A673 (cell line): Measurements from ENCODE around the gene TLE3. TPM values are rescaled to one million over a fixed set of nuclear protein-coding genes. Genes with fewer than 3 reads are reported as not detected.

Experiments used
- BruUV-seq: library from RNA; stranded (reverse); fragments of 400-500 nt; replicated peaks from 2 replicates; lab custom pipeline; 2021; lab: Mats Ljungman, UMichigan
- CTCF ChIA-PET: fragments of 300-600 bp; sonication (Branson Sonifier 250); formaldehyde crosslinking; loops from one replicate; lab custom pipeline; 2022; ENCODE audit warnings: antibody characterized with exemption; lab: Charles Lee
- POLR2A ChIA-PET: fragments of 300-600 bp; sonication (Branson Sonifier 250); formaldehyde crosslinking; loops from one replicate; lab custom pipeline; 2022; ENCODE audit warnings: antibody characterized with exemption; ENCODE audit not compliant: low non-redundant PET; lab: Charles Lee
- DNase-seq: peaks from one replicate; pipeline ENCODE4 v3.0.0-alpha.2; 2015; ENCODE audit warnings: low spot score
- H3K27ac ChIP-seq: fragments of 200-600 bp; sonication (generic); 2 replicates; pipeline ENCODE4 v1.5.1; 2016; ENCODE audit warnings: mixed run types, low read depth, mild to moderate bottlenecking, mixed read lengths, antibody characterized with exemption, low read length; ENCODE audit not compliant: poor library complexity, severe bottlenecking
- H3K27me3 ChIP-seq: fragments of 200-600 bp; sonication (generic); replicated peaks from 2 replicates; pipeline ENCODE4 v1.6.1; 2017; ENCODE audit warnings: mixed run types, low read depth, mild to moderate bottlenecking, mixed read lengths, antibody characterized with exemption, low read length; ENCODE audit not compliant: insufficient read depth, poor library complexity
- H3K36me3 ChIP-seq: fragments of 200-600 bp; sonication (generic); 2 replicates; pipeline ENCODE4 v1.6.1; 2016; ENCODE audit warnings: mixed run types, mild to moderate bottlenecking, mixed read lengths, antibody characterized with exemption, low read length; ENCODE audit not compliant: insufficient read depth, poor library complexity, severe bottlenecking
- H3K4me1 ChIP-seq: fragments of 200-600 bp; sonication (generic); 2 replicates; pipeline ENCODE4 v1.6.1; 2017; ENCODE audit warnings: mixed run types, mild to moderate bottlenecking, mixed read lengths, antibody characterized with exemption, low read length; ENCODE audit not compliant: insufficient read depth, poor library complexity, severe bottlenecking
- H3K4me3 ChIP-seq: fragments of 200-600 bp; sonication (generic); 2 replicates; pipeline ENCODE4 v1.5.1; 2016; ENCODE audit warnings: low read depth, mixed run types, mild to moderate bottlenecking, mixed read lengths, low read length; ENCODE audit not compliant: poor library complexity, severe bottlenecking
- H3K9me3 ChIP-seq: fragments of 200-600 bp; sonication (generic); 2 replicates; pipeline ENCODE4 v1.6.1; 2016; ENCODE audit warnings: mixed run types, low read depth, mild to moderate bottlenecking, mixed read lengths, antibody characterized with exemption, low read length; ENCODE audit not compliant: poor library complexity, severe bottlenecking
- CTCF ChIP-seq: fragments of 300-800, 200-600 bp; sonication (generic); conservative IDR thresholded peaks from 2 replicates; pipeline ENCODE4 v1.5.1; 2017; ENCODE audit warnings: low read depth, mild to moderate bottlenecking, antibody characterized with exemption, low read length, moderate library complexity, mixed read lengths
- EZH2 ChIP-seq: fragments of 200-600 bp; sonication (generic); IDR thresholded peaks from 2 replicates; pipeline ENCODE4 v1.6.1; 2017; ENCODE audit warnings: borderline replicate concordance, low read depth, mild to moderate bottlenecking, mixed read lengths, antibody characterized with exemption, low read length; ENCODE audit not compliant: poor library complexity, severe bottlenecking
- intact Hi-C: fragments of 100-400 bp; cut with micrococcal nuclease; formaldehyde crosslinking; loops from one replicate; pipeline ENCODE4 v1.10.0; 2022; ENCODE audit not compliant: unreplicated experiment
- total RNA-seq: library from RNA; stranded (reverse); gene quantifications from 2 replicates; pipeline ENCODE4 v1.2.3, GENCODE V29; 2021

Gene TLE3
- total RNA-seq, 1 experiment from 2014 or later: 90.4 TPM

GRCh38 chr15:70133296-70133695 is 35.6 kb upstream of the TLE3 start:
- intact Hi-C loops: no loop called here
- H3K9me3 ChIP-seq: no peaks in the 10 kb centered on the region
- H3K27me3 ChIP-seq: no peaks in the 10 kb centered on the region
- no peaks in the 10 kb centered on the region for H3K36me3 ChIP-seq
- H3K27ac ChIP-seq: no peak overlapping the region
- CTCF ChIA-PET: no interaction called here
- no TSS peak for BruUV-seq
- no peak for TF ChIP-seq CTCF
- no peak for TF ChIP-seq EZH2
- H3K4me3 ChIP-seq: no peak overlapping the region
- H3K4me1 ChIP-seq: no peaks in the 10 kb centered on the region
- DNase-seq: no peak
- POLR2A ChIA-PET: no interaction called here

GRCh38 chr15:70132571-70132970 is 34.9 kb upstream of the TLE3 start:
- ChIA-PET CTCF (no interaction called here), POLR2A (interaction anchor here (0.7 kb wide), 1 partner anchor 238 kb away, joined by 10 read pairs; no protein-coding TSS in a partner anchor)
- no peak overlapping the region for H3K27ac ChIP-seq
- no peaks in the 10 kb centered on the region for H3K27me3 ChIP-seq
- TF ChIP-seq CTCF: no peak
- TF ChIP-seq EZH2: no peak
- no peaks in the 10 kb centered on the region for H3K4me1 ChIP-seq
- no peaks in the 10 kb centered on the region for H3K36me3 ChIP-seq
- no peaks in the 10 kb centered on the region for H3K9me3 ChIP-seq
- no peak overlapping the region for H3K4me3 ChIP-seq
- intact Hi-C loops: no loop called here
- DNase-seq: no peak
- BruUV-seq: no TSS peak

GRCh38 chr15:70132139-70132538 is 34.4 kb upstream of the TLE3 start:
- no peak overlapping the region for H3K27ac ChIP-seq
- intact Hi-C loops: no loop called here
- no peak for DNase-seq
- no peaks in the 10 kb centered on the region for H3K27me3 ChIP-seq
- no peaks in the 10 kb centered on the region for H3K36me3 ChIP-seq
- BruUV-seq: no TSS peak
- TF ChIP-seq CTCF: no peak
- no peak for TF ChIP-seq EZH2
- H3K9me3 ChIP-seq: no peaks in the 10 kb centered on the region
- POLR2A ChIA-PET: interaction anchor here (0.7 kb wide), 1 partner anchor 237 kb away, joined by 10 read pairs; no protein-coding TSS in a partner anchor
- H3K4me3 ChIP-seq: no peak overlapping the region
- CTCF ChIA-PET: no interaction called here
- no peaks in the 10 kb centered on the region for H3K4me1 ChIP-seq
